ENCODE results near the gene MCF2L2.

Gene MCF2L2

DNA sequence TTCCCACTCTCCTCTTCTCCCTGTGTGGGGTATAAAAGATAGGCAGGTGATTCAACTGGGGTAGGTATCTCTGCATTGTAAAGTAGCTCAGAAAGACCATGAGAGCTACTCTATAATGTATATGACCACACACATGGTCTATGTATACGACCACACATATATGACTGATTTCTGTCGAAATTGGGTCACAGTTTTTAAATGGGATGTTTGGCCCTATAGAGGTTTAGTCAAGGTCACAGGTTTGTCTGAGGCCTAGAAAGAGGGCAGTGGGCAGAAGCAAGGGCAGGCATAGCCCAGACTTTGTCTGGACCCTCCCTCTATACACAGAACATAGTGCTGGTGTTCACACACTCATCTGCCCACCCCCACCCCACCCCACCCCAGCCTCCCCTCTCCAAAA is 270.3 kb downstream of the MCF2L2 start:
- DNase-seq, result no peak

DNA sequence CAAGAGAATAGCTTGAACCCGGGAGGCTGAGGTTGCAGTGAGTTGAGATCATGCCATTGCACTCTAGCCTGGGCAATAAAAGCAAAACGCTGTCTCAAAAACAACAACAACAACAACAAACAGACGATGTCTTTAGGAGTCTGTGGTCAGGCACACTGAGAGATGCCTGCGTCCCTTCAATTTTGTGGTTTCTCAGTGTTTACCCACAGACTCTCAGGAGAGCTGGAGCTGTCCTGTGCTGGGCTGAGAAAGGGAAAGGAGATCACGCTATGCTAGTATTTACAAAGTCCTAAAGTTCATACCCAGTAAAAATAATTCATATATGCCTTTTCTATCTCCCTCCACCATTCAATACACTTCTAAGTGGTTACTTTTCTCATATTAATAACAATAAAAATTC is 272.2 kb downstream of the MCF2L2 start:
- no peak for DNase-seq

DNA sequence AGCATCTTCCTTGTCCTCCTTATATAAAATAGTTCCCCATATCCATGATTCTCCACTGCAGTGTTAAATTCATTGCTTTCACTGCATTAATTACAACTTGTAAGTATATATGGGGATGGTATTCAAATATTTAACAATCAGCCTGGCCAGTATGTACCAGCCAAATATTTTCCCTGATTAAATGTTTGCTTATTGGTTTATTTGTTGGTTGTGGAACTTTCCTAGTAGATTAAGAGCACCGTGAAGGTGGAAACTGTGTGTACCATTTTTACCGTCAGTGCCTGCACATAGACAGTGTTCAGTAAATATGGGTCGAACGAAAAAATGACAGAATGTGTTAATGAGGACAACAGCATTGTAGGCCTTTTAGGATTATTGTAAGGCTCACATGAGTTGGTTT is 272.9 kb downstream of the MCF2L2 start:
- DNase-seq, result no peak

DNA sequence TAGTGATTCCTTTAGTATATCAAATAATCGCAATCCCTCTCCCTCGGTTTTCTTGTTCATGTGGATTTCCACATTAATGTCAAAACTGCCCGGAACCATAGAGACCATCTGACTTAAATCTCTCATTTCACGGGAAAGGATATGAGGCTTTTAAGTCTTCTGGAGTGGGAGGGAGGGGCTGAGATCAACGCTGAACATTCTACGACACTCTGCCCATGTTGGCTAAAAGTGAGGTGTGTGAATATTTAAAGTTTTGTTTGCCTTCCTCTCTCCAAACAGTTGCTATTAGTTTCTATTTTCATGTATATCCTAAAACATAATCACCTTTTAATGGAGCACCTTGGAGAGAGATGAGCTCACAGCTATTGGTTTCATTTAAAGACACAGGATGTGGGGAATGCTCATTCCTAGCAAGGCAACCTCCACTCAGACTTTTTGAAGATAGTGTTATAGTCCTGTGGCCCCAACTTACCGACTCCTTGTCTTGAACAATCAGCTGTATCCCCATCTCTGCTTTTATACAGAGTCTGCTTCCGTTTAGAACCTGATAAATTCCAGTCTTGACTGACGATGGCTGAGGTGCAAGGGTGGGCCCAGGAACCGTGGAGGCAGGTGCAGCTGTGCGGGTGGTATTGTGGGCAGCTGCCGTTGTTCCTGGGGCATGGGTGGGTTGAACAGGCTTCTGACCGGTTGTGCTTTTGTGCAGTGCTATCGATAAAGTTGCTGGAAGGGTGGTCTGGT is 275.0 kb downstream of the MCF2L2 start:
- no peak for DNase-seq

DNA sequence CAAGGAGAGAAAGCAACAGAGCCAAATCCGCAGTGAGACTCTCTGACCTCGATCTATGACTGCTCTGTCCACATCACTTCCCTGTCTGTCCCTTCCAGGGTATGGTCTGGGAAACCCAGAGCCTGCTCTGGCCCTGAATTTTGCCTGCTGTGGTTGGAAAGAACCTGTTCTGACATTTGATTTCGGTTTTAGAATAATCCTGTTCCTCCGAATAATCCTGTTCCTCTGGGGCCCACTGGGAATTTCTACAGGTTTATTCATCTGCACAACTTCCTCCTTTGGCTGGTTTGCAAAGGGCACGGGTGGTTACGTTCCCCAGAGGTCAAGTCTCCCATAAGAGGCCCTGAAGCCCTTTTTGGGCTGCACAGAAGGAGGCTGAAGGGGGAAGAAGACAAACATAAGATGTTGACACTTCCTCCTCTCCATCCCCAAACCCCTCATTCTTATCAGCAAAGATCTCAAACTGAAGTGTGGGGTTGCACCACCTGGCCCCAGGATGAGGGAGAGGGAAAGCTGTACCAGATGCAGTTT is 276.5 kb downstream of the MCF2L2 start:
- no peak for DNase-seq

DNA sequence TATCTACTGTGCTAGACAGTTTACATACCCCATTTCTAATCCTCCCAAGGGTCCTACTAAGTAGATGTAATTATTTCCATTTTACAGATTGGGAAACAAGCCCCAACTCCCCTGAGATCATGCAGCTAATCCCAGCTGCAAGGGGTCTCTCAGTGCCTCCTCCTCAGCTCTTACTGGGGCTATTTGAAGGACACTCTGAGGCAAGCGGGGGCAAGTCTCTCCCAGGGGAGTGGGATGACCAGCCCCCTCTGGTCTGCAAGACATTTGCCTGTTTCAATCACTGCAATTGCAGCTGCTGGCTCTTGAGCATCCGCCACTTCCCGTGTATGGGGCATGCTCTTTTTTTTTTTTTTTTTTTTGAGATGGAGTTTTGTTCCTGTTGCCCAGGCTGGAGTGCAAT is 277.3 kb downstream of the MCF2L2 start:
- no peak for DNase-seq

DNA sequence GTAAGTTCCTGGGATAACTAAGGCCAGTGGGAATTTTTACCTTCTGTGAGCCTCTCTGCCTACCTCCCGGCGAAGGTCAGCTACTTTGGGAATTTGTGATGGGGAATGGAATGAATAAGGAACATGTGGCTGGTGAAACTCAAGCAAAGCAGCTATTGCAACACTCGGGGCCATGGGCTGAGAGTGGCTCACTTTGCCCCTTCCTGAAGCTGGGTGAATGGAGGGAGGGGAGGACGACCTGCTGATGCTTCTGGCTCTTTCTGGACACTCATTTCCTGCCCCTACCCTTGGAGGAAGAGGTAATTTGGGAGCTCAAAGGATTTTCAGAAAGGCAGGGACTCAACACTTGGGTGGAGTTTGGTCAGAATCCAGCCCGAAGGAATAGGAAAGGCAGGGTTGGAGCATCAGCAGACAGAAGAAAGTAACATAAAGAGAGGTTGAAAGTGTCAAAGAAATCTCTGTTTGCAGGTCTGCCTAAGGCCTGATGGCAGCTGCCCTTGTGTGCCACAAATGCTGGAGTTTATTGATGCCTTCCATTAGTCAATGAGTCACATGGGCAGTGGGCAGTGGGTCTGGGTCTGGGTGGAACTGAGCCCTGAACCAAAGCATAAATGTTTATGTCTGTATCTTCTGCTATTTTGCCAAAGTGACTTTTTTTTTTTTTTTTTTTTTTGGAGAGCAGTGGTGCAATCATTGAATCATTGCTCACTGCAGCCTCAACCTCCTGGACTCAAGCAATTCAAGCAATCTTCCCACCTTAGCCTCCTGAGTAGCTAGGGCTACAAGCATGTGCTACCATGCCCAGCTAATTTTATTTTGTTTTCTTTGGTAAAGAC is 278.3 kb downstream of the MCF2L2 start:
- no peak for DNase-seq

DNA sequence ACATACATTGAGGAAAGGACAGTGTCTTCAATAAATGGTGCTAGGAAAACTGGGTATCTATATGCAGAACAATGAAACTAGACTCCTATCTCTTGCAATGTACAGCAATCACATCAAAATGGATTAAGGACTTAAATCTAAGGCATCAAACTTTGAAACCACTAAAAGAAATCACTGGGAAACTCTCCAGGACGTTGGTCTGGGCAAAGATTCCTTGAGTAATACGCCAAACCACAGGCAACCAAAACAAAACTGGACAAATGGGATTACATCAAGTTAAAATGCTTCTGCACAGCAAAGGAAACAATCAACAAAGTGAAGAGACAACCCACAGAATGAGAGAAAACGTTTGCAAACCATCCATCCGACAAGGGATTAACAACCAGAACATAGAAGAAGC is 280.4 kb downstream of the MCF2L2 start:
- DNase-seq, result no peak

DNA sequence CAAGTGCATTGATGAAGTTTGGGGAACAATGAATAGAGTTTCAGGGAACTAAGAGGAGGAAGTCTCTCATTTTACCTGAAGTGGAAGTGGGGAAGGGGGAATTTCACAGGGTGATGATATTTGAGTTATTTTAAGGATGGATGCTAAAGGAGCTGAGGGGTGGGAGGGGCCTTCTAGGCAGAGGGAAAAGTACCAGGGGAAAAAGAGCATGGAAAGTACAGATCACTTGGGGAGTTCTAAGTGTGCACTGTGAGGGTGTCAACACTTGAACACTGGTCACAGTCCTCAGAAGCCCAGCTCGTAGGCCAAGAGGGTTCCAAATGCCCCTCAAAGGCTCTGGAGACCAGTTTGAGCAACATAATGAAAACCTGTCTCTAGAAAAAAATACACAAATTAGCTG is 284.1 kb downstream of the MCF2L2 start:
- DNase-seq, result no peak

DNA sequence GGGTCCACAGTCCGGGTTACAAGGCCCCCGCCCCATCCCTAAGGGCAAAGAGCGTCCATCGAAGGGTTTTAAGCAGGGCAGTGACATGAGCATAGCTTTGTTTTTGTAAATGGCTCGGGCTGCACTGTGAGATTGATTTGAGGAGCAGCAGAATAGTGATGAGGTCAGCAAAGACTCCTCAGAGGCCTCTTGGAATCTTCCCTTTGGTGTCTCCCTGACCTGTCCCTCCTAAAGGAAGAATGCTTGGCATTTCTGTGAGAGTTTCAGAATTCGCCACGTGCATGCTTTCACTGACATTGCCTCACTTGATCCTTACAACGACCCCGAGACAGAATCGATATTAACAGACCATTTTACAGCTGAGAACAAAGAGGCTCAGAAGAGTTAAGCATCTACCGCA is 286.2 kb downstream of the MCF2L2 start:
- no peak for DNase-seq

DNA sequence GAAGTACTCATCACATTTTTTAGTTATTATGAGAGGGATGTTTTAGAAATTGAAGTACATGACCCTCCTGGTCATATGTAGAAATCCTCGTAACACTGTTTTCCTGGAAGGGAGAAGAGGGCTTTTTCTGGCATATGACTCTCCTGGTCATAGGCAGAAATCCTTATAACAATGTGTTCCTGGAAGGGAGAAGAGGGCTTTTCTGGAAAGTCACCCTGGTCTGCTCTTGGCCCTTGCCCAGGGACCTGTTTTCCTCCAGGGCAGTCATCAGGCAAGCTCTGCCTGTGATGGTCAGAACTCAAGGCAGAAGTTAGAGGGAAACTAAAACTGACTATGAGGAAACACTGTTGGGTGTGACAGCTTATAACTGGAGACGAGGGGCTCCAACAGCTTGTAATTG is 293.6 kb downstream of the MCF2L2 start:
- DNase-seq, result no peak

DNA sequence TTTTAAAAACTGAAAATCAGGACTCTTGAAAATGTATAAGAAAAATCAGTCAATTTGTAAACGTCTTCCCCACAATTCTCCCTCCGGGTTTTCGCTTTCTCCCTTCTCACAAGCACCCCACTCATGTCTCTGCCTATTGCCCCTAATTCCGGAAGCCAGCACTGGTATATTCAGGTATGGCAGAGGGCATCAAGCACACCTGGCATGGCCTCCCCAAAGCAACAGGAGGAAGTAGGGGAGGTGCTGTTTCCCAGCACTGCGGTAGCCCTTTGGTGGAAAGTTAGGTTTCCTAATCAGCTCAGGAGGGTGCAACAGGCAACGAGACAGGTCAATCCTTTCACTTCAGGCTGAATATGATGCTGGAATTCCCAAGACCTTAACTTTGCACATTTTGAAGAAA is 296.0 kb downstream of the MCF2L2 start:
- DNase-seq, result no peak

DNA sequence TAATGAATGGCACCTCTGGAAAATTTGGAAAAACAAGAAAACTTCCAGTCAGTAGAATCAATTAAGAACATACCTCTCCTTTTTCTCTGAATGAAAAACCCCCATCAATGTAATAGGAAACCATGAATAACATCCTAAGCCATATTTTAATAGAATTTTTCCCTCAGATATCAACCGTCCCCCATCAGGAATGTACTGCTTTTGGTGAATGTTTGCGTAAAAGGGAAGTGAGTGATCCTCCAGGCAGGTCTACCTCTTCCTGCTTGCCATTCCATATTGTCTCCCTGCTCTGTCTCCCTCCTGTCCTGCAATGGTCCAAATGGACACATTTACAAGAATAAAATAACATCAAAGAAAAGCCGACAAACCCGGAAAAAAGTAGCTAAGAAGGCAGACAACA is 296.7 kb downstream of the MCF2L2 start:
- DNase-seq, result no peak

DNA sequence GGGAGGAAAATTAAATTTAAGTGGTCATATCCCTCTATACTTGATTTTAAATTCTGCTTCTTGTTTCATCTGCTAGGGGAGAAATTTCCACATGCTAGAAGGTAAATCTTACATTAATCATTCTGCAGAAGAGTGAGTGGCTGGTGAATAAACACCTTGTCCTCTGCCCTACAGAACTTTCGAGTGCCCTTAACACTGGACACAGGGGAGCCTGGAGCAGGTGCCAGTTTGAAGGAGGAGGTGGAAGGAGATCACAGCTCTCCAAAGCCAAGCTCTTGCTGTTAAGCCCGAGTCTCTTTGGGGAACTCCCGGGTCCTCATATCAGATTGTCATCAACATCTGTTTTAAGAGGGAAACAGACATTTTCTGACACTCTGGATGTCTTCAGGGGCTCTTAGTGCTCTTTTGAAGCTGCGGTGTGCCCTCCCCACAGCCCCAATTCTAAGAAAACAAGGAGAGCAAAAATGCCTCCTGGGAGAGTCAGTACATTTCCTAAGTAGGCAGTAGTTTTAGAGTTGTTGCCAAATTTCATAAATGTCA is 297.2 kb downstream of the MCF2L2 start:
- no peak for DNase-seq

DNA sequence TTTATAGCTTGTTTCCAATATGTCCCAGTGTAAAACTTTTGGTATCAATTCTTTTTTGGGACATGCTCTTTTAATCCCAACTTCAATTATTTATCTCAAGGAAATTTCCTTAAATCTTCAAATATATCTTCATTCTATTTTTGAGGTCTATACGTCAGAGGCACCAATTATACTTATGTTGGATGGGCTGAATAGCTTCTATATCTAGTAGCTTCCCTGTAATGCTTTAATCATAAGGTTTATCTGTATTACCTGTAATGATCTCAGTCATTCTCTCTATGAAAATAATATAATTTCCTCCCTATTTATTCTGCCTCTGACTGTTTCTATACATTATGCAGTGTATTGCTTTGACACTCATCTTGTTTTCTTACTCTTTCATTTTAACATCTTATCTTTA is 299.2 kb downstream of the MCF2L2 start:
- no peak for DNase-seq

DNA sequence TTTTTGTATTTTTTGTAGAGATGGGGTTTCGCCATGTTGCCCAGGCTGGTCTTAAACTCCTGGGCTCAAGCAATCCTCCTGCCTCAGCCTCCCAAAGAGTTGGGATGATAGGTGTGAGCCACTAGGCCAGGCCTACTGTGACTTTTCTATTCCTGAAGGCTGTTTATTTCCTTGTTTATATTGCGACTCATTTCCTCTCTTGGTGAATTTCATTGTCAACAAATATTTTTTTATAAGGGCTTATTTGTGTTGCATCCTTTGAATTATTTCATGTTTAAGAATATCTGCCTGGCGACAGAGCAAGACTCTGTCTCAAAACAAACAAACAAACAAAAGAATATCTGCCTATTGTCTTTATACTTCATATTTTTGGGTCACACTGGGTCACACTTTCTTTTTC is 299.7 kb downstream of the MCF2L2 start:
- DNase-seq, result no peak

Data from NCI-H2029 treated with DMSO at 0.1 percent for 48 hours (cell line).